ENCODE data around the gene IL1RAPL1.

IL1RAPL1 gene

GRCh38 chrX:29617725-29618124 lies 1030.5 kb downstream of the IL1RAPL1 start:
- DNase-seq (ENCODE audit: low read depth in 3 of 3, low spot score in 1 of 3): no peak

GRCh38 chrX:29627833-29628232 lies 1040.6 kb downstream of the IL1RAPL1 start:
- no peak for DNase-seq (ENCODE audit: low read depth in 3 of 3, low spot score in 1 of 3)

- no peak for DNase-seq (ENCODE audit: low read depth in 3 of 3, low spot score in 1 of 3)
These were observed 1047.3 kb downstream of the IL1RAPL1 start for GRCh38 chrX:29634516-29634915.

- DNase-seq (ENCODE audit: low read depth in 3 of 3, low spot score in 1 of 3): no peak
These were observed 1049.1 kb downstream of the IL1RAPL1 start for GRCh38 chrX:29636331-29636730.

GRCh38 chrX:29640106-29640505 lies 1052.9 kb downstream of the IL1RAPL1 start:
- DNase-seq (ENCODE audit: low read depth in 3 of 3, low spot score in 1 of 3): no peak

- no peak for DNase-seq (ENCODE audit: low read depth in 3 of 3, low spot score in 1 of 3)
These were observed 1054.2 kb downstream of the IL1RAPL1 start for GRCh38 chrX:29641461-29641860.

GRCh38 chrX:29643181-29643580 lies 1055.9 kb downstream of the IL1RAPL1 start:
- no peak for DNase-seq (ENCODE audit: low read depth in 3 of 3, low spot score in 1 of 3)

- DNase-seq (ENCODE audit: low read depth in 3 of 3, low spot score in 1 of 3): no peak
These were observed 1060.9 kb downstream of the IL1RAPL1 start for GRCh38 chrX:29648161-29648560.

GRCh38 chrX:29652484-29652883 lies 1065.2 kb downstream of the IL1RAPL1 start:
- no peak for DNase-seq (ENCODE audit: low read depth in 3 of 3, low spot score in 1 of 3)

GRCh38 chrX:29653721-29654120 lies 1066.5 kb downstream of the IL1RAPL1 start:
- no peak for DNase-seq (ENCODE audit: low read depth in 3 of 3, low spot score in 1 of 3)

- DNase-seq (ENCODE audit: low read depth in 3 of 3, low spot score in 1 of 3): no peak
These were observed 1072.7 kb downstream of the IL1RAPL1 start for GRCh38 chrX:29659911-29660310.

- no peak for DNase-seq (ENCODE audit: low read depth in 3 of 3, low spot score in 1 of 3)
These were observed 1074.0 kb downstream of the IL1RAPL1 start for GRCh38 chrX:29661290-29661689.

- DNase-seq (ENCODE audit: low read depth in 3 of 3, low spot score in 1 of 3): no peak
These were observed 1074.9 kb downstream of the IL1RAPL1 start for GRCh38 chrX:29662101-29662500.

GRCh38 chrX:29662759-29663503 lies 1075.7 kb downstream of the IL1RAPL1 start:
- no peak for DNase-seq (ENCODE audit: low read depth in 3 of 3, low spot score in 1 of 3)

- no peak for DNase-seq (ENCODE audit: low read depth in 3 of 3, low spot score in 1 of 3)
These were observed 1078.3 kb downstream of the IL1RAPL1 start for GRCh38 chrX:29665532-29665931.

GRCh38 chrX:29666366-29666765 lies 1079.1 kb downstream of the IL1RAPL1 start:
- no peak for DNase-seq (ENCODE audit: low read depth in 3 of 3, low spot score in 1 of 3)

- DNase-seq (ENCODE audit: low read depth in 3 of 3, low spot score in 1 of 3): no peak
These were observed 1084.2 kb downstream of the IL1RAPL1 start for GRCh38 chrX:29671421-29671820.

- DNase-seq (ENCODE audit: low read depth in 3 of 3, low spot score in 1 of 3): no peak
These were observed 1100.4 kb downstream of the IL1RAPL1 start for GRCh38 chrX:29687687-29688086.

GRCh38 chrX:29690061-29690460 lies 1102.8 kb downstream of the IL1RAPL1 start:
- DNase-seq (ENCODE audit: low read depth in 3 of 3, low spot score in 1 of 3): no peak

- no peak for DNase-seq (ENCODE audit: low read depth in 3 of 3, low spot score in 1 of 3)
These were observed 1103.8 kb downstream of the IL1RAPL1 start for GRCh38 chrX:29691044-29691443.

GRCh38 chrX:29693912-29694311 lies 1106.7 kb downstream of the IL1RAPL1 start:
- no peak for DNase-seq (ENCODE audit: low read depth in 3 of 3, low spot score in 1 of 3)

GRCh38 chrX:29699239-29699638 lies 1112.0 kb downstream of the IL1RAPL1 start:
- DNase-seq (ENCODE audit: low read depth in 3 of 3, low spot score in 1 of 3): no peak

GRCh38 chrX:29707088-29707487 lies 1119.8 kb downstream of the IL1RAPL1 start:
- no peak for DNase-seq (ENCODE audit: low read depth in 3 of 3, low spot score in 1 of 3)

Data from stimulated activated CD4-positive, alpha-beta T cell treated with anti-CD3 and anti-CD28 coated beads, TNF-alpha, amount 100 ng/mL, for 1 hour (primary cell).